ENCODE data around the gene PSMD3.
A peak's percentile ranks its signal among the peaks of the same experiment; 100 is the strongest.
"Not testable (repeated sequence)": the region's sequence is repeated elsewhere in the genome, so short reads cannot be mapped to it uniquely, and the experiment has no call there.

The PSMD3 gene

DNA sequence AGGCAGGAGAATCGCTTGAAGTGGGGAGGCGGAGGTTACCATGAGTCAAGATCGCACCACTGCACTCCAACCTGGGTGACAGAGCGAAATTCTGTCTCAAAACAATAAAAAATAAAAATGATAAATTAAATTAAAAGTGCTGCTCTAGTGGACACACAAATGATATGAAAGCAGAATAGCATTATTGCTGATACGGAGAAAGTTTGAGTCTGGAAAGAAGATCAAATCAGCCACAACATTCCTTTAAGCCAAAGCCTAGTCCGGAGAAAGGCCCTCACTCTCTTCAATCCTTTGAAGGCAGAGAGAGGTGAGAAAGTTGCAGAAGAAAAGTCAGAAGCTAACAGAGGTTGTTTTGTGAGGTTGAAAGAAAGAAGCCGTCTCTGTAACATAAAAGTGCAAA is 19.6 kb downstream of the PSMD3 start:
- no peak for DNase-seq

DNA sequence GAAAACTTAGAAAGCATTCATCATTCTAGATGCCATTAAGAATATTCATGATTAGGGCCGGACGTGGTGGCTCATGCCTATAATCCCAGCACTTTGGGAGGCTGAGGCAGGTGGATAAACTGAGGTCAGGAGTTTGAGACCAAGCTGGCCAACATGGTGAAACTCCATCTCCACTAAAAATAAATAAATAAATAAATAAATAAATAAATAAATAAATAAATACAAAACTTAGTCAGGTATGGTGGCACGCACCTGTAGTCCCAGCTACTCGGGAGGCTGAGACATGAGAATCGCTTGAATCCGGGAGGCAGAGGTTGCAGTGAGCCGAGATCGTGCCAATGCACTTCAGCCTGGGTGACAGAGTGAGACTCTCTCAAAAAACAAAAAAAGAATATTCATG is 20.7 kb downstream of the PSMD3 start:
- not testable (repeated sequence) for DNase-seq

- DNase-seq: no peak
Measured at GRCh38 chr17:40004072-40004471, 23.5 kb downstream of the PSMD3 start.

GRCh38 chr17:40004712-40005111 is 24.1 kb downstream of the PSMD3 start:
- DNase-seq: no peak

- no peak for DNase-seq
Measured at GRCh38 chr17:40005520-40005919, 24.9 kb downstream of the PSMD3 start.

DNA sequence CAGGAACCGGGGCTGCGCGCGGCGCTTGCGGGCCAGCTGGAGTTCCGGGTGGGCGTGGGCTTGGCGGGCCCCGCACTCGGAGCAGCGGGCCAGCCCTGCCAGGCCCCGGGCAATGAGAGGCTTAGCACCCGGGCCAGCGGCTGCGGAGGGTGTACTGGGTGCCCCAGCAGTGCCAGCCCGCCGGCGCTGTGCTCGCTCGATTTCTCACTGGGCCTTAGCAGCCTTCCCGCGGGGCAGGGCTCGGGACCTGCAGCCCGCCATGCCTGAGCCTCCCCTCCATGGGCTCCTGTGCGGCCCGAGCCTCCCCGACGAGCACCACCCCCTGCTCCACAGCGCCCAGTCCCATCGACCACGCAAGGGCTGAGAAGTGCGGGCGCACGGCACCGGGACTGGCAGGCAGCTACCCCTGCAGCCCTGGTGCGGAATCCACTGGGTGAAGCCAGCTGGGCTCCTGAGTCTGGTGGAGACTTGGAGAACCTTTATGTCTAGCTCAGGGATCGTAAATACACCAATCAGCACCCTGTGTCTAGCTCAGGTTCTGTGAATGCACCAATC is 30.4 kb downstream of the PSMD3 start:
- not testable (repeated sequence) for DNase-seq

GRCh38 chr17:40012017-40012647 is 31.5 kb downstream of the PSMD3 start:
- DNase-seq: not testable (repeated sequence)

DNA sequence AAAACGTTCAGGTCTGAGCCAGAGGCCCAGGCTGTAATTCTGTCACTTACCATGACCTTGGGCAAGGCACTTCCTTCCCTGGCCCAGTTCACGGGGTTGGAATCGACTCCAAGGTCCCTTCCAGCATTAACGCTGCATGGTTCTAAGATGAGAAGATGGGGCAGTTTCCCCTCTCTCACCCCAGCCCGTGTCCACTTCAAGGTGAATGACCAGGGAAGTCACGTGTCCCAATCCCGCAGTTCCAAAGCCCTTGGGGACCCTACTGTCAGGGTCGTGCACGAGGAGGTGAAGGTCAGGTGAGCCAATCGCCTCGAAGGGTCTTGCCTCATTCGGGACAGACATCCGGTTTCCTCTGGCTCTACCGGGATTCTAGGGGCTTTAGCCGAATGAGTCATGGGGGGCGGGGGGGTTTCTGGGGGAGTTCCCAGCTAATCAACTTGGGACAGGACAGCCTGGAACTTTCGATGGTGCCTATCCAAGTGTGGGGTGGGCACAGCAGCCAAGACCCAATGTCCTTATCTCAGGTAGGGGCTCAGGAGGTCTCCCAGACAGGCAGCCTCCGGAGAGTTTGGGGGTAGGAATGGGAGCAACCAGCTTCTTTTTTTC is 33.9 kb downstream of the PSMD3 start:
- DNase-seq: no peak

- peak in 1 of 2 experiments; percentile 16 for DNase-seq
Measured at GRCh38 chr17:40015005-40015997, 34.7 kb downstream of the PSMD3 start, which contains the start of gene CSF3. Gene CSF3, plus strand, starts transcription at chr17:40015440. Its CDS starts 35 bp downstream, at chr17:40015475.

- no peak for DNase-seq
Measured at GRCh38 chr17:40015998-40016985, 35.7 kb downstream of the PSMD3 start.

DNA sequence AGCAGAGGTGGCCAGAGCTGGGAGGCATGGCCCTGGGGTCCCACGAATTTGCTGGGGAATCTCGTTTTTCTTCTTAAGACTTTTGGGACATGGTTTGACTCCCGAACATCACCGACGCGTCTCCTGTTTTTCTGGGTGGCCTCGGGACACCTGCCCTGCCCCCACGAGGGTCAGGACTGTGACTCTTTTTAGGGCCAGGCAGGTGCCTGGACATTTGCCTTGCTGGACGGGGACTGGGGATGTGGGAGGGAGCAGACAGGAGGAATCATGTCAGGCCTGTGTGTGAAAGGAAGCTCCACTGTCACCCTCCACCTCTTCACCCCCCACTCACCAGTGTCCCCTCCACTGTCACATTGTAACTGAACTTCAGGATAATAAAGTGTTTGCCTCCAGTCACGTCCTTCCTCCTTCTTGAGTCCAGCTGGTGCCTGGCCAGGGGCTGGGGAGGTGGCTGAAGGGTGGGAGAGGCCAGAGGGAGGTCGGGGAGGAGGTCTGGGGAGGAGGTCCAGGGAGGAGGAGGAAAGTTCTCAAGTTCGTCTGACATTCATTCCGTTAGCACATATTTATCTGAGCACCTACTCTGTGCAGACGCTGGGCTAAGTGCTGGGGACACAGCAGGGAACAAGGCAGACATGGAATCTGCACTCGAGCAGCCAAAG is 36.9 kb downstream of the PSMD3 start:
- DNase-seq: no peak

GRCh38 chr17:40018211-40019121 is 37.9 kb downstream of the PSMD3 start:
- no peak for DNase-seq

- no peak for DNase-seq
Measured at GRCh38 chr17:40019140-40019991, 38.8 kb downstream of the PSMD3 start.

DNA sequence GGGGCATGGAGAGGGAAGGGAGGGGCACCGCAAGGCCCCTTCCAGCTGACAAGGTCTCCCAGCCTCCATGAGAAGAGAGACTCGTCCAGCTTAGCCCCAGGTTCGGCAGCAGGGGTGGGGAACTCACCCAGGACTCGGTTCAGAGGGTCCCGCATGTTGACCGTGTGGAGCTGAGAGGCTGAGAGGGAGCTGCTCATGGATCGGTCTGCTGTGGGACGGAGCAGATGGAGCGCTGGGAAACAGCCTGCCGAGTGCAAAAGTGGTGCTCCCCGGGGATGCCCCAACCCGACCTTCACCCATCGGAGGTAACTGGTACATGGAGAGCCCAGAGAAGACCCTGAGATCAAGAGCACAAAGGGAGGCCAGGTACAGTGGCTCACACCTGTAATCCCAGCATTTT is 39.5 kb downstream of the PSMD3 start:
- no peak for DNase-seq

GRCh38 chr17:40021451-40021971 is 40.9 kb downstream of the PSMD3 start:
- DNase-seq: no peak

DNA sequence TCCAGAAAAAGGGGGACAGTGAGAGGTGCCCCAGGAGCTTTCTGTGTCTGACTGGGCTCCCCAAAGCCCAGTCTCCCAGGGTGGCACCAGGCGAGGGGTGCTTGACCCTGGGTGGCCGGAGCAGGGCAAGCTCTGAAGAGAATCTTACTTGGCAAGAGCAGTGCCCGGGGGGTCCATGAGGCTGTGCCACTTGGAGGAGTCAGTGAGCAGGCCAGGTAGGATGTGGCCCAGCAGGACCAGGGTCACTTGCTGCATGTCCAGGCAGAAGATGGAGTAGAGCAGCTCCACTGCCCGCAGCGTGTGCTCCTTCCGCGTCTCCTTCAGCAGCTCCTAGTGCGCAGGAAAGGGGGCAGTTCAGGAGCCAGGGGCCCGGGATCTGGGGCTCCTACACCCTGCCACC is 41.9 kb downstream of the PSMD3 start:
- DNase-seq: no peak

GRCh38 chr17:40022961-40023541 is 42.4 kb downstream of the PSMD3 start:
- peak in 1 of 2 experiments; percentile 69 for DNase-seq

- DNase-seq: peak in 1 of 2 experiments; percentile 74
Measured at GRCh38 chr17:40023590-40024292, 43.1 kb downstream of the PSMD3 start.
